GM18498 (cell line): ENCODE data around the gene TH.
"Not testable (repeated sequence)": the region's sequence is repeated elsewhere in the genome, so short reads cannot be mapped to it uniquely, and the experiment has no call there.

Experiments
- ATAC-seq: cut with Tn5 transposase; IDR thresholded peaks from one replicate; pipeline ENCODE4 v1.9.1; 2021; ENCODE audit warnings: mild to moderate bottlenecking, moderate library complexity; ENCODE audit not compliant: unreplicated experiment

The TH gene

DNA sequence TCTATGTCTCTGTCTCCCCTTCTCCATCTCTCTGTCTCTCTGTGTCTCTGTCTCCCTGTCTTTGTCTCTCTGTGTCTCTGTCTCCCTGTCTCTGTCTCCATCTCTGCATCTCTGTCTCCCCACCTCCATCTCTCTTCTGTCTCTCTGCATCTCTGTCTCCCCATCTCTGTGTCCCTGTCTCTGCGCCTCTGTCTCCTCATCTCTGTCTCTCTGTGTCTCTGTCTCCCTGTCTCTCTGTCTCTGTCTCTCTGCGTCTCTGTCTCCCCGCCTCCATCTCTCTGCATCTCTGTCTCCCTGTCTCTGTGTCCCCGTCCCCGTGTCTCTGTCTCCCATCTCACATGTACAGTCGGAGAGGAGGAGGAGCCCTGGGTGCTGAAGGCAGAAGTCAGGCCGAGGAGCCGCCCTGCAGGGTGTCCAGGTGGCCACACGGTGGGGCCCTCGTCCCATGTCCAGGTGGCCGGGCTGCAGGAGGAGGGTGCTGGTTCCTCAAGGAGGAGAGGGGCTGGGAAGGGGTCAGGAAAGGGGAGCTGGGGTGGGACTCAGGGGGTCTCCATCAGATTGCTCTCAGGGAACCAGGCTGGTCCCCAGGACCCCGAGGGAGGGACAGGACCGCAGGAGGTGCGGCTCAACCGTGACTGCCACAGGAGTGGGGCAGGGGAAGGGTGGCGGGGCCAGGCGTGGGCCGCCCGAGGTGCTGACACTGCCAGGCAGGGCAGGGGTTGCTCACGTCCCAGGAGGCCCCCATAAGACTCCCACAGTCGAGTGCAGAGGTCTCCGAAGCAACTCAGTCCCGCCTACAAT, 25.6 kb upstream of the TH start:
- ATAC-seq = no peak

DNA sequence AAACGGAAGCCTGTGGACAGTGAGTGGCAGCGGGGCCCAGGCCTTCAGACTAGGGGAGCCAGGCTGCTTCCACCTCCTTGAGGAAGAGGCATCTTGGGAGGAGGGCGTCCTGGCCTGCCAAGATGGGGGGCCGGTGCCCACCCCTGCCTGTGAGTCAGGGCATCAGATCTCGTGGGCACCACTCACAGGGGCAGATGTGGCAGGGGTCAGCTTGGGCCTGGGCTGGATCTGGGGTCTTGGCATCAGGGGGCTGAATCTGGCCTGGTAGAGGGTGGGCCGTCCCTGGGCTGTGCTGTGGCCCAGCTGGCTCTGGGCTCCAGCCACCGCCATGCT, 24.1 kb upstream of the TH start:
- ATAC-seq = no peak

DNA sequence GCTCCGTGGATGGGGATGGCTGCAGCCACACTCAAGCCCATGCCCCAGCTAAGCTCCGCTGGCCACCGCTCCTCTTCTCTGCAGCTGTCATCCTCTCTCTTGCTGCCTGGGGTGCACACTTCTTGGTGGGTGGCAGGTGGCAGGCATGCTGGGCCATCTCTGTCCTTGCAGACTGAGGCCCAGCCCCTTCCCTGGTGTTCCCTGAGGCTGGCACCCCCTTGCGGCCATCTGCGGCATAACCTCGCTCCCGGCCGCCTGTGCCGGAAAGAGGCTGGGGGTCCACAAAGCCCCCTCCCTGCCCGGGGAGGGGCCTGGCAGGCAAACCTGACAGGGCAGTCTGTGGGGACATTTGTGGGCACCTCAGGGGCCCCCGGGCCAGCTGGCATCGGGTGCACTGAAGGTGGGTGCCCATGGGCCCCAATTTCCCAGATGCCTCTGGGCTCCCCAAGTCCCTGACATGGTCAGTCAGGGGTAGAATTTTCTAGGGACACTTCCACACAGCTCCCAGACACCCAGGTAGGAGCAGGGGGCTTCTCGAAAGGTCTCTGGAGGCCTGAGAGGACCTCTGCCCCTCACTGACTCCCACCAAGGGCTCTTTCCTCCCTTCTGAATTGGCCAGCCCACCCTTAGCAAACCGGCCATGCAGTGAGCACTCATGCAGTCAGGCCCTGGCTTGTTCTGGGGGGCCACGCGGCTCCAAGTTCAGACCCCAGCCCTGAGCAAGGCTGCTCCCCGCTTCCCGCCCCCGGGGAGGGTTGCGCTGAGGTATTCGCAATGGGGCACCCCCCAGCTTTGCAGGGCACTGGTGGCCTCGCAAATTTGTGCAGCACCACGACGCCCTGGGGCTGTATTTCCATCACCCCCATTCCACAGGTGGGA, 23.5 kb upstream of the TH start:
- no peak for ATAC-seq

DNA sequence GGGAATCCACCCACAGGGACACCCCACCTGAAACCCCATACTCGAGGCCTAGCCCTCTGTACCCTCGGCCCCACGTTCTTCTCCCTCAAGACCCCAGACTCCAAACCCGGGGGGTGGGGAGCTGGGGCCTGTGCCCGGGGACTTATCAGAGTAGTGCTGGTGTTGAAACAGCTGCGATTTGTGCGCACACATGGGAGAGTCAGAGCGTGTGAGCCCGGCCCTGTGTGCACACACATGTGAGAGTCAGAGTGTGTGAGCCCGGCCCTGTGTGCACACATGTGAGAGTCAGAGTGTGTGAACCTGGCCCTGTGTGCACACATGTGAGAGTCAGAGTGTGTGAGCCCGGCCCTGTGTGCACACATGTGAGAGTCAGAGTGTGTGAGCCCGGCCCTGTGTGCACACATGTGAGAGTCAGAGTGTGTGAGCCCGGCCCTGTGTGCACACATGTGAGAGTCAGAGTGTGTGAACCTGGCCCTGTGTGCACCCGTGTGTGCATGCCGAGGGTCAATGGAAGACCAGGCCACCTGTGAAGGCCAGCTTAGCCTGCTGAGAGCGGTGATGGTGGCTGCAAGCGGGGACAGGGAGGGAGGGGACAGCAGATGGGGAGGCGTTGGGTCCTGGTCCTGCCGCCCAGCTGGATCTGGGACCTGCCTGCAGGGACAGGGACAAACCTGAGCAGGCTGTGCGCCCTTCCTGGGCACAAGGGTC, 22.4 kb upstream of the TH start:
- not testable (repeated sequence) for ATAC-seq

DNA sequence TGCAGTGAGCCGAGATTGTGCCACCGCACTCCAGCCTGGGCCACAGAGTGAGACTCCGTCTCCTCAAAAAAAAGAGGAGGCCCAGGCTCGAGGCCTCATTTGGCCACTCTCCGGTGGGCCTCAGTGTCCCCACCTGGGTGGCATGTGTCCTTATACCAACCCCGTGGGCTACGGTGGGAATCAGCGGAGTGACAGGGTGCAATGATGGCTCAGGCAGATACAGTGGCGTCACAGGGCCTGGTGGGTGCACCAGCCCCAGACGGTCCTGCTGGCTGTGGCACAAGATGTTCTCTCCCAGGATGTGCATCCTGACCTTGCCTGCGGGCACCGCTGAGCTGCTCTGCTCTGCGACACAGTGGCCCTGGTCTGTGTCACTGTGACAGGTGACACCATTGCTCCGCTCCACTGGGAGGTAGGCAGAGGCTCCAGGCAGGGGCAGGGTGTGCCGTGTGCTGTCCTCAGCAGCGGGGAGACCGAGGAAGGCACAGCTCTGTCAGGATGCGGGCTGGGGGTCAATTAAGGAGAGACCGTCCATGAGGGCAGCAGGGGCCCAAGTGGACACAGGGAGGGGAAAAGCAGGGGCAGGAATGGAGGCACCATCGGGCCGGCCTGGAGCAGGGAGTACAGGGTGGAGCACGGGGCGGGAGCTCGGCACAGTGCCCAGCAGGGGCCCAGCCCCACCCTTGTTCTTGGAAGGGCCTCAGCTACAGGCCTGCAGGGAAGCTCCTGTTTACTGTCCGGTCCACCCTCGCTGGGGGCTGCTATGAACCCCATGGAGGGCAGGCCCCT, 21.7 kb upstream of the TH start:
- no peak for ATAC-seq

DNA sequence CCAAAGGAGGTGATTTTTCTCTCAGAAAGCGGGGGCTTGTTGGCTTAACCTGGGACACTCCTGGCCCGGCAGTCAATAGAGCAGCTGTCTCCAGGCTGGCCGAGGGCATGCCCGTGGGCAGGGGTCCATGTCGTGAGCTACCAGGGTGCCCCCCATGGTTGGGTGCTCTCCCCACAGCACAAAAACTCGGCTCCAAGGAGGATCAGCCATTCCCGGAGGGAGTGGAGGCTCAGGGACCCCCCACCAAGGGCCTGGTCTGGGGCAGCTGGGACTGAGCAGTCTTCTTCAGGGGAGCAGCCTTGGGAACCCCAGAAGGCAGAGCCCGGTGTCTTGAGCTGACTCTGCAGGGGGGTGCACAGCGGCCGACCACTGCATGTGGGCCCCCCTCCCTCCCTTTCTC, 20.8 kb upstream of the TH start:
- no peak for ATAC-seq

DNA sequence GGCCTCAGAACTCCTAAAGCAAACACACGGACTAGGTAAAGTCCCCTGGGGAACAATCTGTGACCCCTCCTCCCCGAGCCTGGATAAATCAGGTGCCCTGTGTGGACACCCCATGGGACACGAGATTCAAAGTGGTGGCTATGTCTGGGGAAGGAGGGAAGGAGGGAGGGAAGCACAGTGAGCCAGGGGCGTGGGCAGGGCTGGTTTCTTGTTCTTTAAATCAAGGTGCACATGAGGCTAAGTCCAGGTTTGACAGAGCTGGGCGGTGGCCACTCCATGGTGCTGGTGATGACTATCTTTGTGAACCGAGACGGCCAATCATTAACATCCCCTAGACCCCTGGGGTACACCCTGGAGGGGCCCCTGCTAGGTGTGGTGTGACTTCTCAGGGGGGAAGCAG, 20.3 kb upstream of the TH start:
- no peak for ATAC-seq

DNA sequence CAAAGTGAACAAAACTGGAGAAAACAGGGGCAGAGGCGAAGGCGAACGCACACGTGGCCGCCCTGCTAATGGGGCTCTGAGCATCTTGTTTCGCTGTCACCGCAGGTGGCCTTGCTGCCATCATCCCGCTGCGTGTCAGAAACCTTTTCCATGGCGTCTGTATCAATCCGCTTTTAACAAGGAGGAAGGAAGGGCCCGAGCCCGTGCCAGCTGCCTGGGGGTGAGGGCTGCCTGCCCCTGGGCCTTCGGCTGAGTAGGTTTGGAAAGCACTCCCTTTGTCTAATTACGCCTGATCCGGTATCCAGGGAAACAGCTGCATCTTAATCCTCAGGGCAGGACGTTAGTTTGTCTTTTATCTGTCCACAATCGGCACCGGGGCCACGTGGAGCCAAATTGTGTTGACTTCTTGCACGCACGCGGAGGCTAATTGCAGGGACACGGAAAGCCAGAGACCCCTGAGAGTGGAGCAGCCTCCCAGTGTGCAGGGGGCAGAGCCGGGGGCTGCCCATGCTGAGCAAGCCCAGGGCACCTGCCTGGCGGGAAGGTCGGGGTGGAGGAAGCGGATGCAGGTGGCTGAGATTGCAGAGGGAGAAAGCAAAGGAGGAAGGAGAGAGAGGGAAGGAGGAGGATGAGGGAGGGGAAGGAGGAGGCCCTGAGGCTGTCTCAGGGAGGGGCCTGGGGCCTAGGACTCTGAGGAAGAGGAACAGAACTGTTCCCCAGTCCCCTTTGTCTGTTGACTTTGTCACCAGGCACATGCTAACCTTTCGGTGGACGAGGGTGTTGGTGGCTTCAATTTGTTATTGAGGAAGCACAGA, 19.2 kb upstream of the TH start:
- ATAC-seq = no peak

DNA sequence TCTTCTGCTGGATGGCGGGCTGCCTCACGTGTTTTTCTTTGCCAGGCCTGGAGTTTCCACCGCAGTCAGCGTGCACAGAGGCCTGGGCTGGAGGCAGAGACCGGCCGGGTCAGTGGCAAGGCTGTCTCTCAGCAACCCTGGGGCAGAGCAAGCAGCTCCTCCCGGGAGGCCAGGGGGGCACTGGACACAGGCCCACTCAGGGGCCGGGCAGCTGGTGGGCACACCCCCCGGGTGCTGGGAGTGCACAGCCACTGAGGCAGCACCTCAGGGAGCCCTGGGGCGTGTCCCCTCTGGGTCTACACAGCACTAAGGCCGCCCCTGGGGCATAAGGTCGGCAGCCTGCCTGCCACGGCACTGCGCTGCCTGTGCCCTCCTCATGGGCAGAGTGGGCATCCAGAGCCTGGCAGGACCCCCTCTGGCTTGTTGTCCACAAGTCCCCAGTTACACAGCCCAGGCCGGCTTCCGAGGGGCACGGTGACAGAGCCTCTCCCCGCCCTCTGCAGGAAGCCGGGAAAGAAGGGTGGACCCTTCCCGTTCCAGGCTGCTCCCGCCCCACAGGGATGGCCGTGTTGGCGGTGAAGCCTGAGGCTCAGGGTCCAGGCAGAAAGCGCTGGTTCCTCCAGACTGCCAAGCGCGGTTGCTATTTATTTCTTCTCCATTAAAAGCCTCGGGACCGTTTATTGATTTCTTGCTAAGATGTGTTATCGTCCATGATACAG, 18.5 kb upstream of the TH start:
- no peak for ATAC-seq

DNA sequence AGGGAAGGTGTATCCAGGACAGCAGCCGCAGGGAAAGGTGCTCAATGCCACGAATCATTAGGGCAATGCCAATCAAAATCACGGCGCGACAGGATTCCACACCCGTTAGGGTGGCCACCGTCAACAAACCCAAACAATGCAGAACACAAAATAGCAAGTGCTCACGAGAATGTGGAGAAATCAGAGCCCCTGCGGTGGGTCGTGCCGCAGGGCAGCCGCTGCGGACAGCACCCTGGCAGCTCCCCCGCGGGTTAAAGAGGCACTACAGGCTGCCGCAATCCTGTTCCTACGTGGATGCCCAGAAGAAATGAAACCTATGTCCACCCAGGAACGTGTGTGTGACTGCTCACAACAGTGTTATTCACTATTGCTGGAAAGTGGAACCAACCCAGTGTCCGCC, 17.1 kb upstream of the TH start:
- ATAC-seq = no peak

DNA sequence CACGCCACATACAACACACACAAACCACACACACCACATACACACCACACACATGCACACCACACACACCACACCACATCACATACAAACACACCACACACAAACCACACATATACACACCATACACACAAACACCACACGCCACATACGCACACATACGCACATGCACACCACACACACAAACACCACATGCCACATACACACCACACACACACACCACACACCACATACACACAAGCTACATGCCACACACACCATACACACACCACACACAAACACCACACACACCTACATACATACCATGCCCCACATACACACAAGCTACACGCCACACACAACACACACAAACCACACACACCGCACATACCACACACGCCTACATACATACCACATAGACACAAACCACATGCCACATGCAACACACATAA, 15.7 kb upstream of the TH start:
- no peak for ATAC-seq

DNA sequence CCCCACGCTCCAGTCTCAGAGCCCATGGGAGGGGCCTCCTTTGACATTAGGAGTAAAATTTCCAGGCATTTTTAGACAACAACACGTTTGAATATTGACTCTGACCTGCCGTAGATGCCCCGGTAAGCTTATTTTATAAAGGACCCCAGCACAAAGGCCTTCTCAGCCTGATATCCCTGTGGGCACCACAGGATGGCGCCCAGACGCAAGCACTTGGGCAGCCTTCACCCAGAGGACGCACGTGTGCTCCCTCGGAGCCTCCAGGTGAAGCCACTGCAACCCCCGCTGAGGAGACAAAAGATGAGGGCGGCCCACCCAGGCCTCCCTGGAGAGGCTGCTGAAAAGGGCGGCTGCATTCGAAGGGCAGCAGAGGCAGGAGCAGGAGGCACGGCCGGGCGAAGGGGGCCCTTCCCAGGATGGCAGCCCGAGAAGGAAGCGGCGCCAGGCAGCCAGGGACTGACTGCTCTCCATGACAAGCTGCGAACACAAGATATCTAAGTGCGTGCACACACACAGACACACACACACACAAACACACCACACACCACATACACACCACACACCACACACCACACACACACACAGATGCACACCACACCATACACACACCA, 15.2 kb upstream of the TH start:
- ATAC-seq = no peak

DNA sequence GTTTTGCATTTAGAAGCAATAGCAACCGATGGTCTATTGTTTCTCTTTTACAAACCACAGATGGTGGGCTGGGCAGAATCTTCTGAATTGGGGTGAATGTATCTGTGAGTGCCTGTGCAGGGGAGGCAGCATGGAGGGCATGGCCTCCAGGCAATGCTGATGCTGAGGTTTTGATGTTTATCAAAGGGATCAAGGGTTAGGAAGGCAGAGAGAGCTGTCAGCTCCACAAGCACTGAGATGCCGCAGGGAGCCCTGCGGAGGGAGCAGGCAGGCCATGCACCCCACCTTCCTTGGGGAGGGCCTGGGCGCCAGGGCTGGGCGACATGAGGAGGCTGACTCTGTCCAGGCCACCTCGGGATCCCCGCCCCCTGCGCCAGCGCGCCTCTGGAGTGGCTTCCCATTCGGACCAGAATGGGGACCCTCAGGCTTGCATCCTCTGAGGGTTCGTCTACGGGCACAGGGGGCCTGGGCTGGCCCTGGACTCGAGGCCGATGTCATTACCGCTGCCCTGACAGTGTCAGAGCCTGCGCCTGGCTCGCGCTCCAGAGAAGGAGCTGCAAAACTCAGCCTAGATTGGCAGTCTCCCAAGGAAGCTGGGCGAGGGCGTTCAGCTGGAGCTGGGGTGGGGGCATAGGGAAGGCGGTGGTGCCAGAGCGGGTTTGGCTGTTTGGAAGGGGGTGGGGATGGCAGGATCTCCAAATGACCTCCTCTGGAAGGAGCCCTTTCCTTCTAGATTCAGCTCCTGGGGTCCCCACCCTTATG, 13.9 kb upstream of the TH start:
- no peak for ATAC-seq

DNA sequence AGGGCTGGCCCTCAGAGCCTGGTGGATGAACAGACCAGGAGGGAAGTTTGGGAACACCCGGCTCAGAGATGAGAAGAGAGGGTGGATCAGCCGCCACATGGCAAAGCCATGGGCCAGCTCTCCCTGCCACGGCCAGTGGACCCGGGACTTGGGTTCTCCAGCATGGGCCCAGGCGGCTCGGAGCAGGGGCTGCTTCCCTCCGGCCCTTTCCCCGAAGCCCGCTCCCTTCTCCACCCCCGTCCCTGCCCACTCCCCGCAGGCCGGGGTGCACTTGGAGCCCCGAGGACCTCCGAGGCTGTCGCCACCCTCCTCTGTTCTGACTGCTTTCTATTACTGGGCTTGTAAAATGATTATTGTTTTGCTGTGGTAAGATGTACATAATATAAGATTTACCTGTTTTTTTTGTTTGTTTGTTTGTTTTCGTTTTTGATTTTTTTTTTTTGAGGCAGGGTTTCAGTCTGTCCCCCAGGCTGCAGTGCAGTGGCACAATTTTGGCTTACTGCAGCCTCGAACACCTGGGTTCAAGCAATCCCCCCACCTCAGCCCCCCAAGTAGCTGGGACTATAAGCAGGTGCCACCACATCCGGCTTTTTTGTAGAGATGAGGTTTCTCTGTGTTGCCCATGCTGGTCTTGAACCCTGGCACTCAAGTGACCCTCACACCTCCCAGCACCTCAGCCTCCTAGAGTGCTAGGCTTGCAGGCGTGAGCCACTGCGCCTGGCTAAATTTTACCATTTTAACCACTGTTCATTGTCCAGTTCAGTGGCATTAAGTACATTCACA, 11.3 kb upstream of the TH start:
- no peak for ATAC-seq

DNA sequence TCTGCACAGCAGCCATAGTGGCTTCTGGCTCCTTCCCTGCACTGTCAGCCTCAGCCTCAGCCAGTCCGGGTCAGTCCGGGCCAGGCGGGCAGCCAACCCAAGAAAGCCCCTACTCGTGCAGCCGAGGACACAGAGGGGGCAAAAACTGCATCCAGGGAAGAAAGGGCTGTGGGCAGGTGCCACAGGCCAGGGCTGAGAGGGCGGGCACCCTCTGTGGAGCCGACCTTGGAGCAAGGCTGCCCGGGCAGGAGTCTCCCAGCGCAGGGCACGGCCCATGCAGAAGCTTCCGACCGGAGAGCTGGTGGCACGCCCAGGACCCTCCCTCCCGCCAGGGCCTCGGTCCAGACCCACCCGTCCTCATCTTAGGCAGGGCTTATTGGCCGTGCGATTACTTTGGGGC, 10.5 kb upstream of the TH start:
- no peak for ATAC-seq

DNA sequence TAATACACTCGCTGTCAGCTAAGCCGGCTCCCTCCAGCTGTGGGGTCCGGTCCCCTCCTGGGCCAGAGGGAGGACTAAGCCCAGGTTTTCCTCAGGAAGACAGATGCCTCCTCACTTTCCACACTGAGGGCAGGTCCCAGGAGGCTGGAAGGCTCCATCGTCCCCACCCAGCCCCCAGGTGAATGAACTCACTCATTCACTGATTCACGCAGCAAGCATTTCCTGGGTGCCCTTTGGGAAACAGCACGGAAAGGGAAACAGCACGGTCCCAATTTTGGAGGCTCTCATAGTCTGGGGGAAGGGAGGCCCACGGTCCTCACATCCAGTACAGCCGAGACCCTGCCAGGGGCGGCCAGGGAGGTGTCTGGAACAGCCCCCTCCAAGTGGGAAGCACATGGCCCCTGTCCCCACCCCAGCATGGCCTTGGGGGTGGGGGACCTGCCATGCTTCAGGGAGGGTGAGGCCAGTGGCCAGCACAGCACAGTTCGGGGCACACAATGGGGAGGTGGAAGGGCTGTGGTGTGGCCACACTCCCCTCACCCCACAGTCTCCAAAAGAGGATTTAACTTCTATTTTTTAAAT, 9.3 kb upstream of the TH start:
- ATAC-seq = no peak

DNA sequence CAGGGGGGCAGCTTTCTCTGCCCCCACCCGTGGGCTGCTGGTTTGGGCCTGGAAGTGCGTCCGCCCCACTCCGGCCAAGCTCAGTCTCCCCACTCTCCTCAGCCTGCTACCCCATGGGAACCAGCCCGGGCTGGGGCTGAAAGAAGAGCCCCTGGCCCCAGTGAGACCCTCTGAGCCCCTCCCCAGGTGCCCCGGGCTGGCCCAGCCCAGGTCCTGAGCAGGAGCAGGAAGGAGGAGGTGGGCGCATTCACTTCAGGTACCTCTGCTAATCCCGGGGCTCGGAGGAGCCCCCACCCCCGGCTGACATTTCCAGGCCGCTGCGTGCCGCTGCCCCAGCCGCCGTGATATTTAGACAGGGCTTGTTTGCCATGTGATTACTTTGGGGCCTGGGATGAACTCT, 8.7 kb upstream of the TH start:
- ATAC-seq = no peak
